Measurements from ENCODE around the gene TSPOAP1. TPM values are rescaled to one million over a fixed set of nuclear protein-coding genes. Genes with fewer than 3 reads are reported as not detected.

Gene TSPOAP1
- total and polyA plus RNA-seq, 3 donors from 2014 or later = 7.2 to 13.0 (median 8.2) TPM

DNA sequence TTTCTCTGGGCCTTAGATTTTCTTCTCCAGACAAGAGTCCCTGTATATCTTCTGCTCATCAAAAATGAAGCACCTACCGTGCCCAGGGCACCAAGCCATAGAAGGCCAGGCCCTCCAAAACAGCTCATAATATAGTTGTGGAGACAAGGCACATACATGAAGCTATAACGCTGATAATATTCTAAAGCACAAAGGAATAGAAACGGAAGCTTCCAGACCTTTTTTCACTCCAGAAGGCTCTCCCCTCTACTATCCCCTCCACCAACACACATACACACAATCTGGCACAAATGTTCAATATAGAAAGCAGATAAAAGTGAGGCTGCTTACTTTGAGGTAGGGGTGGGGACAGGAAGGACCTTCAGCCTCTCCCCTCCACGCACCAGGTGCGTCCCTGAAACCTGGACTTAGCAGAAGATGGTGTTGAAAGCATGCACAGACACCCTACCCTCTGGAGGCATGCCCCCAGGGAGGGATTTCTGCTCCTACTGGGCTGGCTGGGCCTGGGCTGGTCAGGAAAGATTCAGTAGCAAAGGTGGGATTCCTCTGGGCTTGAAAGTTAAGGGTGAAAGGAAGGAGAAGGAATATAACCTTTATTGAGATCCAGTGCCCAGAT lies 37.5 kb upstream of the TSPOAP1 start:
- intact Hi-C loops (cut with DNase I; ENCODE audit: low total_unique reads) = no loop called here
- H3K4me3 ChIP-seq = no peak overlapping the region
- peaks cover 16% of the 10 kb centered on the region for H3K4me1 ChIP-seq
- H3K9me3 ChIP-seq = no peaks in the 10 kb centered on the region
- TF ChIP-seq POLR2A (IDR thresholded peaks at IDR 0.05) (no peak), CTCF (IDR thresholded peaks at IDR 0.05) (no peak)
- no peak for DNase-seq
- peak overlapping the region in 1 of 2 donors; percentile 24 for H3K27ac ChIP-seq
- H3K36me3 ChIP-seq (ENCODE audit: low read depth, missing control alignments) = no peaks in the 10 kb centered on the region
- 66 to 68% methylated on average over 5 of the region's 5 CpGs for WGBS, 2 donors
- H3K27me3 ChIP-seq = no peaks in the 10 kb centered on the region

DNA sequence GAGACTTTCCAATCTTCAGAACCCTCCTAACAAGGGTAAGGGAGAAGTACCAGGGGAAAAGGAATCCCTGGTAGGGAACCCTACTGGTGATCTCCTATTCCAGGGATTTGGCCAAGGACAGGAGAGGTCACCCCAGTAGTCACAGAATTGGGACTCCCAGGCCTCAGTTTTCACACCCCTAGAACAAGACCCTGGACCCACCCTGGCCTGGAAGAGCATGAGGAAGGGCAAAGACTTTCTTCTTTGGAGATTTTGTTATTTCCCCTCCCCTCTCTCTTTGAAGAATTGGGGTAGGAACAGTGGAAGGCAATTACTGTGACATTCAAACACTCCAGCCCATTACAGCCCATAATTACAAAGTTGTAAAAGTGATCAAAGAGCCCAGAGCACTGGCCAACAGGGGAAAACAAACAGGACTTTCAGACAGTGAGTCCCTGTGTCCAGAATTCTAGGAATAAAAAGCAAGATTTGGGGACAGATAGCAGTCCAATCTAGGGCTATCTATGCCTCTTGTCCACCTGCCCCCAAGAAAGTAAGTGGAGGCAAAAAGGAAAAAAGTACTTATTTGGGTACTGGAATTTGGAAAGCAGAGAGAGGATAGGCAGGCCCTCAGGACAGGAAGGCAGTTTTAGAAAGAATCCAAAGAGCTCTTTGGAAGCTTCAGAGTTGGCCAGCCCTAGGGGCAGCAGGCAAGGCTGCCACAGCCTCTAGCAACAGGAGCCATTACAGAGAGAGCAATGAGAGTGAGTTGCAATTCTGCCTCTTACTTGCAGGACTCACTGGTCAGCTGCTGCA lies 36.8 kb upstream of the TSPOAP1 start:
- no peak for DNase-seq
- Histone ChIP-seq H3K4me1 (peaks cover 16% of the 10 kb centered on the region), H3K9me3 (no peaks in the 10 kb centered on the region), H3K27ac (peak overlapping the region in 1 of 2 donors; percentile 29), H3K36me3 (ENCODE audit: low read depth, missing control alignments) (no peaks in the 10 kb centered on the region), H3K27me3 (no peaks in the 10 kb centered on the region), H3K4me3 (no peak overlapping the region)
- TF ChIP-seq CTCF (IDR thresholded peaks at IDR 0.05) = no peak
- no peak for TF ChIP-seq POLR2A (IDR thresholded peaks at IDR 0.05)
- intact Hi-C loops (cut with DNase I; ENCODE audit: low total_unique reads) = no loop called here

DNA sequence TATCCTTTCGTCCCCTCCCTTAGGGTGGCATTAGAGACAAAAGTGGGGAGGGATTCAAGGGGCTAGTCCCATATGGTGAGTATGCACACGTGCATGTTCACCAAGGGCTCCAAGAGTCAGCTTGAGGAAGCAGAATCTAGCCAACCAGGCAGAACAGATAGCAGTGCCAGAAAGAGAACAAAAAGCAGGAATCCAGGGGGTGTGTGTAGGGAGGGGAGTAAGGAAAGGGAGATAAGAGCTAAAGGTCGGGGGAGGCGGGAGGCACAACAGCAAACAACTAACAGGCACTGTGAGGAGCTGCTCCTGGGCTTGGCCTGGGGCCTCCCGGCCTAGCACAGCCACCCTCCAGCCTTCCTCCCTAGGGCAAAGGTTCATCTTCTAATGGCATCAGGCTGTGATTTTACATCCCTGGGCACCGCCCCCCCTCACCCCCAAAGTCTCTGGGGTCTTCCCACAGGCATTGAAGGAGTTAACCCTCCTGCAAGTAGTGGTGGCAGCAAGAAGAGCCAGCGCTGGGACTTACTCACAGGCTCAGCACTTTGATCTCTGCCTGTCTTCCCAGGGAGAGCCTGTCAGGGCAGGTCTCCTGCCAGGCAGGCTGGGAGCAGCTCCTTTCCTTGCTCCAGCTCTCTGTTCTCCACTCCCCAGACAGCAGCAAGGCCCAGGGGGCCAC lies 35.8 kb upstream of the TSPOAP1 start:
- H3K9me3 ChIP-seq = no peaks in the 10 kb centered on the region
- no peaks in the 10 kb centered on the region for H3K36me3 ChIP-seq (ENCODE audit: low read depth, missing control alignments)
- H3K4me3 ChIP-seq = no peak overlapping the region
- H3K4me1 ChIP-seq = peaks cover 16% of the 10 kb centered on the region
- intact Hi-C loops (cut with DNase I; ENCODE audit: low total_unique reads) = no loop called here
- TF ChIP-seq CTCF (IDR thresholded peaks at IDR 0.05) (no peak), POLR2A (IDR thresholded peaks at IDR 0.05) (no peak)
- peak; percentile 87 for DNase-seq
- WGBS, 2 donors = 42 to 53% methylated on average over 7 of the region's 7 CpGs
- H3K27me3 ChIP-seq = no peaks in the 10 kb centered on the region
- H3K27ac ChIP-seq = peak overlapping the region in 1 of 2 donors; percentile 28

- intact Hi-C loops (cut with DNase I; ENCODE audit: low total_unique reads) = no loop called here
- no peaks in the 10 kb centered on the region for H3K36me3 ChIP-seq (ENCODE audit: low read depth, missing control alignments)
- TF ChIP-seq CTCF (IDR thresholded peaks at IDR 0.05) (no peak), POLR2A (IDR thresholded peaks at IDR 0.05) (no peak)
- WGBS, 2 donors = 73 to 84% methylated on average over 8 of the region's 8 CpGs
- no peaks in the 10 kb centered on the region for H3K27me3 ChIP-seq
- H3K4me3 ChIP-seq = no peak overlapping the region
- H3K4me1 ChIP-seq = peaks cover 16% of the 10 kb centered on the region
- H3K27ac ChIP-seq = no peak overlapping the region
- DNase-seq = no peak
- no peaks in the 10 kb centered on the region for H3K9me3 ChIP-seq
Observed at GRCh38 chr17:58363457-58364185, 35.0 kb upstream of the TSPOAP1 start.

All from testis (tissue), 3 donors.